NCI-H446 treated with DMSO at 0.1 percent for 48 hours (cell line): ENCODE results near the gene NGEF.
"Not testable (repeated sequence)": the region's sequence is repeated elsewhere in the genome, so short reads cannot be mapped to it uniquely, and the experiment has no call there.

ENCODE experiments used
- DNase-seq: peaks from one replicate; lab custom pipeline; 2025; lab: John Stamatoyannopoulos, UW

The NGEF gene

DNA sequence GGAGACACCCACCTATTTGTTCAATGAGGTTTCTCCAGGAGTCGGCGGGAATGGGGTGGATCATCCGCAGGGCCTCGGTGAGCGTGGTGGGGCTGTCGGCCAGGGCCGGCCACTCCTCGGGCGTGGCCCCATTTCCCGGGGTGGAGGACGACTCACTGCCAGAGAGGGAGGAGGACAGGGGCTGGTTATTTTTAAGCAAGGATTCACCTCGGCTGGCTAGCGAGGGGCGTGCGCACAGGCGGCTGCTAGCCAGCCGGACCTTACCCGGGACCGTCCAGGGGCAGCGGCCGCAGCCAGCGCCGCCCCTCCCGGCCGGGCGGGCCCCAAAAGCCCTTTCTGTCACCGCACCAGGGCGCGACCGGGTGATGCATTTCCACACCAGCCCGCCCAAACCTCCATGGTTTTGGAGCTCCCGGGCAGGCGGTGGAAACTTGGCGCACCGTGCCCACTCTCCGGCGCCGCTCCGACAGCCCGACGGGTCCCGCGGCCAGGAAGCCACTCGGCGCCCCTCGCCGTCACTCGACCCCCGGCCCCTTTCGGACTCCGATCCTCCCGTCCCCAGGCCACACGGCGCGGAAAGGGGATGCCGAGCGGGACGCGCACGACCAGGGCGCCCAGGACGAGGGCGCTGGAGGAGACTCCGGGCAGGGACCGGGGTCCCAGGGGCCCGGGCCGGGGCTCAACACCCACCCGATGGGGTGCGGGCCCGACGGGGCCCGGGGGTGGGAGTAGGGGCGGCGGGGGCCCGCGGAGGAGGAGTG is 85.8 kb downstream of the NGEF start:
- no peak for DNase-seq

DNA sequence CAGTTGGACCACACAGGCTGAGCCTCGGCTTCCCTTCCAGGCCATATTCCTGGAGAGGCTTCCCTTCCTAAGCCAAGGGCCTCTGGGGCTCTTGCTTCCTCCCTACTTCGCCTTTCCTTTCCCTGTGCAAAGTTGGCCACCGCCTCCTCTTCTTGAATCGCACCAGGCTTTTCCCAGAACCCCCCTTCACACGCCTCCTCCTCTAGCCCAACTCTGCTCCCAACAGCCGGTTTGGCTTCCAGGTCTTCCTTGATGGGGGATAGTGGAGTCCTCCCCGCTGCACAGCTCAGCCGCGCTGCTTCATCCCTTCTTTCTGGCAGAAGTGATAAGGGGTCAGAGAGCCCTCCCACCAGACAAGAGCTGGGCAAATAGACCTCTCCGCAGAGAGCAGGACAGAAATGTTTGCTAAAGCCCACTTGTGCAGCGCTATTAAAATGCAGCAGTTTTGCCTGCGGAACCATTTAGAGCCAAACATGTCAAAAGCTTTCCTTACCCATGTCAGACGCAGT is 86.6 kb downstream of the NGEF start:
- no peak for DNase-seq

DNA sequence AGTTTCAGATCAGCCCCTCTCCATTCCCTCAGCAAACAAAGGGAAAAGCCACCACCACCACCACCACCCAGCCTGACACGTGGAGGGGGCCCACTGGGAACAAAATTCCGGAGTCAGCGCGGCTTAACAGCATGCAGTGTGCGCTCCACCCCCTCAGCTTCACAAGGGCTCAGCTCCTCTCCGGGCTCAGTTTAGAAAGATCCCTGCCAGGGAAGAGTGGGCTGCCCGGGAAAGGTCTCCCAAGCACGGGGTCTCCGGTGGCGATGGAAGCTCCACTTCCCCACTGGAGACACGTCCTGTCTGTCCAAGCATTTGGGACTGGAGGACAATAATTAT is 87.3 kb downstream of the NGEF start:
- DNase-seq = no peak

DNA sequence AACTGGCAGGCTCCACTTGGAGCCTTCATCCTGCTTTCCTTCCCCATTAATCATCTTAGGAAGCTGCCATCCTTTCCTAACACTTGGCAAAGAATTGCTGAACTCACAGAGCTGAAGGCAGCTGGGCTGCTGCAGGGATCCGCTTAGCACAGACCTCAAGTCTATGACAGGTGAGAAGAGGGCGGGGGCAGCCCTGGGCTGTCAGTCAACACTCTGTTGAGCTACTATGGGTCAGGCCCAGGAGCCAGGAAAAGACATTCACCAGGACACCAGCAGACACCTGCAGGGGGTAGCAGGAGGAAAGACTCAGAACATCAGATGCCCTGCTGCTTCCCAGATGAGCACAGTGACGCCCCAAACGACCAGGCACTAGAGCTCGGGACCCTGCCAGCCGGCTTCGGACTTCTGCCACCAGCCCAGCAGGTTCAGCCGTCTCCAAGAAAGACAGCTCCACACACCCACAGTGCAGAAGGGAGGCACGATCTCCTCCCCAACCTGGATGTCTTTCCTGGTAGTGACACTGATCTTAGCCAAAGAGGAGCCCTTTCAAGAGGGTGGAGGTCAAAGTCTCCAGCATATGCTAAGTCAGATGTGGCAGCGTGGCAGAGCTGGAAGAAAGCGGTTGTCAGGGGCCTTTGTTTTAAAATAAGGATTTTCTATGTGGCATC is 87.8 kb downstream of the NGEF start:
- DNase-seq = no peak

DNA sequence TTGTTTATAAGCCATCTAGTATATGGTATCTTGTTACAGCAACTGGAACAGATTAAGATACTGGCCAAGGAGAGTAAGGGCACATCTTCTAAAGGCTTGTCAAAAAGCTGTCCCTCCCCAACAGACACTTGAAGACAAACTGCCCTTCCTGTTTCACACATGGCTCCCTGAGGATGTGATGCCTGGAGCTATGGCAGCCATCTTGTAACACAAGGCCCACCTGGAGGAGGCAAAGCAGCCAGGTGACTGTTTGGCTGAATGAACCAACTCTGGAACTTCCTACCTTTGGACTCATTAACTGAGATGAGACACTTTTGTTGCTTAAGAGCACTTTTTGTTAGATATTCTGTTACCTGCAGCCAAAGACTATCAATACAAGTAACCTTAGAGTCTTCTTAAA is 88.6 kb downstream of the NGEF start:
- no peak for DNase-seq

DNA sequence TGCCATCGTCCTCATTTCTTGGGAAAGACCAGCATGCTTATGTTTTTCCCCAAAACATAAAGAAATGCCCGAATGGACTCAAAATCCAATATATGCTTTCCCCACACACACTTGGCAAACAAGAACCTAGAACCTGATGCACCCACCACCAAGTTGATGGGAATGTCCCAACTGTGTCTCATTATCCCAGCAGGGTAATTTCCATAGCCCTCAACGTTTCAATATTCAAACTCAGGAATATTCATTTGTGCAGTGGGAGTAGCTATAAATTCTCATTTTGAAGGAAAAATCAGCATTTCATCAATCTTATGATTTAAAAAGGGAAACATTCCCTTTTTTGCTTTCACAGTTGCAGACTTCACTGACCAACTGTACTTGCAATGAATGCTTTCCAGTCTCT is 92.3 kb downstream of the NGEF start:
- DNase-seq = no peak

DNA sequence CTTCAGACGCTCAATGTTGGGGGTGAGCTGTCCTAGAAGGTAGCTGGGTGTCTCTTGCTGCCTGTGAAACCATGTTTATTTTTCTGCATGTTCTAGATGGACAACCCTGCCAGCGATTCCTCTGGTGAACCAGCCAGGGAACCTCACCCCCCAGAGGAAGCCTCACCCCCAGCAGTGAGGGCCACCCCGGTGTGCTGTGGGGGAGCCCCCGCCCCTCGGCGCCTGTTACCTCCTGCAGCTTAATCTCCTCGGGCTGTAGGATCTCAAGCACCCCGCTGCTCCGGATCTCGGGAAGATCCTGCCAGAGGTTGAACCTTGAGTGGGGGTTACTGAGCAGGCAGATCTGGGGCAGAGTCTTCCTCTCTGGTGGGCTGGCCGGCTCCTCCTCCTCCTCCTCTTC is 93.0 kb downstream of the NGEF start:
- no peak for DNase-seq

DNA sequence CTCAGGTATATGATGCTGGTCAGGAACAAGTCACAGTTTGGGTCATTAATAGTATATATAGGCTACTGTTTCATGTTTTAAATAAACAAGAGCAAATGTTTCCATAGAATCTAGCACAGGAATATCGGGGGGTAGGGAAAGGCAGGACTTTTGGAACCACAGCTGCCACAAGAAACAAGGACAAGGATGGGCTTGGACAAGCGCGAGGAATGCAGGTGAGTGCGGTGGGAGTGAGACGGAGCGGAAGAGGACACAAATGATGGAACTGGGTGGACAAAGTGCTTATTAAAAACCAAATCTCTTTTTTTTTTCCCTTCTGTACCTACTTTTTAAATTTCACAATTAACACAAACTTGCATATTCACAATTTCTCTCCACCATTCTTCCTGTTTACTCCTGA is 93.9 kb downstream of the NGEF start:
- DNase-seq = no peak

DNA sequence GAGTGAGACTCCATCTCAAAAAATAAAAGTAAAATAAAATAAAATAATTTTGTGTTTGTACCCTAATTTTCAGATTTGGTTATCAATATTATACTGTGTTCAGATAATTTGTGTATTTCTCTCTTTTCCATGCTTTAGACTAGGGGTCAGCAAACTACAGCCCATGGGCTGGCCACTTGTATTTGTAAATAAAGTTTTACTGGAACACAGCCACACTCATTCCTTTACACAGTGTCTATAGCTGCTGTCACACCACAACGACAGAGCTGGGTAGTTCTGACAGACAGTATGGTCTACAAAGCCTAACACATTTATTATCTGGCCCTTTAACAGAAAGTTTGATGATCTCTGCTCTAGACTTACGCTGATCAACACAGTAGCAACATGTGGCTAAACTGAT is 99.2 kb downstream of the NGEF start:
- DNase-seq = no peak

DNA sequence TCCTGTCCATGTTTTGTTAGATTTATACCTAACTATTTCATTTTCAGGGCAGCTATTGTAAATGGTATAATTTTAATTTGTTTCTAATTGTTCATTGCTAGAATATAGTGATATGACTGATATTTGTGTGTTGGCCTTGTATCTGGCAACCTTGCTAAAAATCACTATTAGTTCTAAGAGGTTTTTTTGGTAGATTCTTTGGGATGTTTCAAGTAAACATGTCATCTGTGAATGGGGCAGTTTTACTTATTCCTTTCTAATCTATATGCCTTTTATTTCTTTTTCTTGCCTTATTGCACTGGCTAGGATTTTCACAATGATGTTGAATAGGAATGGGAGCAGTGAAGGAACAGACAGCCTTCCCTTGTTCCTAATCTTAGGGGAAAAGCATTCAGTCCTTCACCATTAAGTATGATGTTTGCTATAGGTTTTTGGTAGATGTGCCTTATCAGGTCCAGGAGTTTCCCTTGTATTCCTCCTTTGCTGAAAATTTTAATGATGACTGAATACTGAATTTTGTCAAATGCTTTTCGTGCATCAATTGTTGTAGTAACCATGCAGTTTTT is 101.3 kb downstream of the NGEF start:
- DNase-seq = no peak

DNA sequence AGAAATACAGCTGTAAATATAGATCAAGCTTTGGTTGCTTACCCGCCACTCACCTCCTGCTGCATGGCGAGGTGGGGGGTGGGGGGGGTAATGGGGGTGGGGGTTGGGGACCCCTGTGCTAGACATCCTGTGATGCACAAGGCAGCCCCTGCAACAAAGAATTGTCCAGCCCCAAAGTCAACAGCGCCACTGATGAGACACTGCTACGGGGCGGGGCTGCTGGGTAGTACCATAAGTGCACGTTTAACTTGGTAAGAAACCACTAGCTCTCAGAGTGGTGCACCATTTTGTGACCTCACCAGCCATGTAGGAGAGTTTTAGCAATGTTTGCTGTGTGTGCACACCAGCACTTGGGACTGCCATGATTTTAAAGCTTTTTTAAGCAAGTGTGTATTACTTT is 102.7 kb downstream of the NGEF start:
- DNase-seq = no peak

DNA sequence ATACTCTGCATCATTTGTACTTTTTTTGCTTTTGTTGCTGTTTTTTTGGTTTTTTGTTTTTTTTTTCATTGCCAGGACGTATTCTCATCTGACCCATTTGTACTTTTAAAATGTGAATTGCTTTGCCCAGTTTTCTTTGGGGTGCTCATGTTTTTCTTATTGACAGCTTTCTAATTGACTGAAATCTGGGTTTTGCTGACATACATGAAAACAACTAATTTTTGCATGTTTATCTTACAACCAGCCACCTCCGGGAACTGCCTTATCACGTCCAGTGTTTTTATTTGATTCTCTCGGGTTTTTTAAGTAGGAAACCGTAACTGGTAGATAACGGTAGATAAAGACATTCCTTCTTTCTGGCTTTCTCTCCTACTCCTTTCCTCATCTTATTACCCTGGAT is 104.4 kb downstream of the NGEF start:
- no peak for DNase-seq

DNA sequence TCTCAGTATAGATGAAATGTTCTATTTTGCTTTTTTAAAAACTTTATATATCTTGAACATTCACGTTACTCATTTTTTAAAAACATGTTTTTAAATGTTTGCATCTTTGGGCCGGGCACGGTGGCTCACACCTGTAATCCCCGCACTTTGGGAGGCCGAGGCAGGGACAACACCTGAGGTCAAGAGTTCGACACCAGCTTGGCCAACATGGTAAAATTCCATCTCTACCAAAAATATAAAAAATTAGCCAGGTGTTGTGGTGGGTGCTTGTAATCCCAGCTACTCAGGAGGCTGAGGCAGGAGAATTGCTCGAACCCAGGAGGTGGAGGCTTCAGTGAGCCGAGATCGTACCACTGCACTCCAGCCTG is 105.4 kb downstream of the NGEF start:
- not testable (repeated sequence) for DNase-seq

DNA sequence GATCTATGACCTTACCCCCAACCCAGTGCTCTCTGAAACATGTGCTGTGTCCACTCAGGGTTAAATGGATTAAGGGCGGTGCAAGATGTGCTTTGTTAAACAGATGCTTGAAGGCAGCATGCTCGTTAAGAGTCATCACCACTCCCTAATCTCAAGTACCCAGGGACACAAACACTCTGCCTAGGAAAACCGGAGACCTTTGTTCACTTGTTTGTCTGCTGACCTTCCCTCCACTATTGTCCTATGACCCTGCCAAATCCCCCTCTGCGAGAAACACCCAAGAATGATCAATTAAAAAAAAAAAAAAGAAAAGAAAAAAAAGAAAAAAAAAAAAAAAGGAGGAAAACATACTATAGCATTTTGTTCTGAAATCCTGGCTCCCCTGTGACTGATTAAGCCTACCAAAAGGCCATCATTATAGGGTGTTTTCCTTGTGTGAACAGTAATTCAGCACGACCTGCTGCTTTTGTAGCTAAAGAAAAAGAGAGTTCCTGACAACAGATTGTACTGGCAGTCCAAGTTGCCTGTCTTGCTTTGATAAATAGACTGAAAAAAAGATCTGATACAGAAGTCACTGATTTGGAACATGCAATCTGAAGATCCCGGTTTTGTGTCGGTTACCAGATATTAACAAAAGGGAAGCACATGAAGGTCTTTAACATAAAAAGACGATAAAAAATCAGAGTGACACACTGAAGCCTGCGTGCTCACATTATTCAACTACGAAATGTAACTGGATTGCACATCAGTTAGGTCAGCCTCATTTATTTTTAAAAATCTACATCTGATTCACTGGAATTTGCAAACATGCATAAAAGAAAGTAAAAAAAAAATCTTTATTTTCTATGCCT is 106.0 kb downstream of the NGEF start:
- not testable (repeated sequence) for DNase-seq

DNA sequence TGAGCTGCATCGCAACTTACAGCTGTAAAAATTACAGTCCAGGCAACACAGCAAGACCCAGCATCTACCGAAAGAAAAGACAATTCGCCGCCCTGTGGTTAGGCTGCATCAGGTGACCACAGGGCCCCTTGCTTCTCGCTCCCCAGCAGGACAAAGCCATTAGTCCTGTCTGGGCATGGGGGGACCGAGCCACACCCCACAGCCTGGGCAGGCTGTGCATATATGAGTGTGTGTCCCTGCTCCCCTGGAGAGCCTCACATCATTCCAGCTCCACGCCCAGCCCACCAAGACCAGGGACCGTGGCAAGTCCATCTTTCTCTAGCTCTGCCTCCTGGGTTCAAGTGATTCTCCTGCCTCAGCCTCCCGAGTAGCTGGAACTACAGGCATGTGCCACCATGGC is 109.1 kb downstream of the NGEF start:
- no peak for DNase-seq

DNA sequence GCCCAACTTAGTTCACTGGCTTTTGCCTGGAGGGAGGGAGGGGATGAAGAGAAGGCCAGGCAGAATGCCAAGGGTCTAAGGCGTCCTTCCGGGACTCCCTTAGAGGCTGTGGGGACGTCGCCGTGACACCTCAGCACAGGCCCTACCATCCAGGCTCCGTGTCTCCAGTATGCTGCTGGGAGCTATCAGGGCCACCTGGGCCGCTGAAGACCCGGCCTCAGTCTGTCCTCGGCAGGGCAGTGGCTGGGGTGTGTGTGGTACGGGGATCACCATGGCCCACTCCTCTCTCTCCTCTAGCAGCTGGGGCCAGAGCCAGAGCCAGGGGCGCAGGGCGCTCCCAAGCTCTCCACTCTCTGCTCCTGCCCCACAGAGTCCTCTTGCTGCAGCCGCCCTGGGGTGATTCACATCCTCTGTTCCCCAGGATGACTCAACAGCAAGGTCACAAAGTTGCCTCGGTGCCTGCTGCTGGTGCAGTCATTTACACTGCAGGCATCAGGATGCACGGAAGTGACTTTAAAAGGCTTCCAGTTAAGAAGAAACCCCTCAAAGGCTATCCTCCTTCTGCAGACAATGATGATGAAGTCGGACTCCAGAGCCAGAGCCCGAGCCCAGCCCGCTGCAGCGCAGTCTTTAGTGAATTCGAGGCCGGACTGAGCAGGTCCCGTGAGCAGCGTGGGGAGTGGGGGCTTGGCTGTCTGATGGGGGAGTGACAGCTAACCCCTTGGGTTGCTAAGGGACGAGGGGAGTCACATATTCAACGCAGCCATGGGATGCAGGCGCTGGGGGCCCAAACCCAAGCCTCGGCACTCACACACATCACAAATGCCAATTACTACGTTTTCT is 111.1 kb downstream of the NGEF start:
- DNase-seq = no peak

DNA sequence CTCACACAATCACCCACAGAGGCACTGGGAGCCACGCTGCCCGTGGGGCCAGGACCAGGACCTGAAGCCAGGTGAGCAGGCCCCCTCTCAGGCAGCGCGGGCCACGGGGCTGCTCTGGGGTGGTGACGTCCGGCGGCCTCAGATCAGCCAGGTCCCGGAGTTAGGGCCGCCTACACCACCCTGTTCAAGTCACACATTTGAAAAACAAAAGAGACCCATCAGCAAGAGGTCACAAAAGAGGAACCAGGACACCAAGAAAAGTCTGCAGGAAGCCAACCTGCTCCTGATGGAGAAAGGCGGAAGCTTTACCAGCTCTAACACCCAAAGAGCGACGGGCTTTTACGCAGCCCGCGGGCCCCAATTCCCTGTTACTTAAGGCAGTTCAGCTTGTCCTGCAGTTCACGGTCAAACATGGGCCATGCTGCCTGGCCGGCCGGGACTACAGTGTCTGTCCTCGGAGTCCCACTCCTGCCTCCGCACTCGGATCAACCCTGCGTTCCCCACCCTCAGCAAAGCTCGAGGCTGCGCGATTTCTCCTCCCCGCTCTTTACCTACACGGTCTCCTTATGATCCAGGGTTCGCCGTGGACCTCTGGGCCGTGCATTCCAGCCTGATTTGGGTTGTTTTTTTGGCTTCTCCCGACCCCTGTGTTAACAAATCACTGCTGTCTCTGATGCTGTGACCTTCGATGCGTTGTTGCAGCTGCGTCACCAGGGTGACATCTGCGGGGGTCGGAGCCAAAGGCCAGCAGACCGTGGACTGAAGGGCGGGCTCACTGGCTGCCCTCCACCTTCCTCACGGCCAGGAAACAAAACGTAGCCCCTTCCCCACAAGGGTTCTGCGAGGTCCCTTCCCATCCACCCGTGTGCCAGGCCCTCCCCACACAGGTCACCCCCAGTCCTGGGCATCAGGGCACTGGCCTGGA is 112.0 kb downstream of the NGEF start:
- no peak for DNase-seq

DNA sequence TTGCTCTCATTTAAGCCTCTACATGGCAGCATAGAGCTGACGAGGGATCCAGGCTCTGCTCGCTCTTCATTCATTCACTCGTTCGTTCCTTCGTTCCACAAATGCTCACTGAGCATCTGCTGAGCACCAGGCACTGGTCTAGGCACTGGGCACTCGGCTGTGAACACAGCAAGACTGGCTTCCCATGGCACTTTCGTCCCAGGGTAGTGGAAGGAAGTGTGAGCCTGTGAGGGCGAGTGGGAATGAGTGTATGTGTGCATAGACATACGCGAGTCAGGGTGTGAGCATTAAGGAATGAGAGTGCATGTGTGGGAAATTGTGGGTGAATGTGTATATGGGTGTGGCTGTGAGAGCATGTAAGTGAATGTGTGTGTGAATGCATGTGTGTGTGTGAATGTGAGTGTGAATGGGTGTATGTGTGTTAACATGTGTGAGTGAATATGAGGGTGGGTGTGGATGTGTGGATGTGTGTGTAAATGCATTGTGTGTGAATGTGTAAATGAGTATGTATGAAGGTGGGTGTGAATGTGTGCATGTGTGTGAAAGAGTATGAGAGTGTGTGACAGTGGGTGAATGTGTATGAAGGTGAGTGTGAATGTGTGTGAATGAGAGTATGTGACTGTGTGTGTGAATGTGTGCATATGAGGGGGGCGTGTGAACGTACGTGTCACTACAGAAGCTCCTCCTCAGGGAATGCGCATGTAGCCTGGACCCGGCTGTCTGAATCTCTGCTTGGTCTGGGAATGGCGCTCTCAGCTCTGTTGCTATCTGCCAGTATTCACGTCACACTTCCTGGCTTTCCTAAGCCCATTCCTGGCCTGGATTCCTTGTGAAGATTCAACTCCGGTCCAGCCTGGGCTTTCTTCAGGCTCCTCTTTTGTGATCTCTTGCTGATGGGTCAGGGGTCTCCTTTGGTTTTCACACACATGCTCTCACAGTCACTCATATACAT is 114.2 kb downstream of the NGEF start:
- no peak for DNase-seq
